Adipose tissue (tissue), 3 donors: ENCODE measurements around the gene FNDC3A. TPM values are rescaled to one million over a fixed set of nuclear protein-coding genes. Genes with fewer than 3 reads are reported as not detected.
A peak's percentile ranks its signal among the peaks of the same experiment; 100 is the strongest.
"Not testable (repeated sequence)": the region's sequence is repeated elsewhere in the genome, so short reads cannot be mapped to it uniquely, and the experiment has no call there.

Experiments used
- H3K27ac ChIP-seq: one replicate; pipeline ENCODE4 v1.5.1; 2013; ENCODE audit warnings: low read depth, low read length
- WGBS, 3 donors: extraction: QIAGEN DNeasy Blood & Tissue Kit; methylation state at CpG; one replicate each; pipeline ENCODE4 v1.1.7; 2013; 5-methylcytosine and 5-hydroxymethylcytosine counted together
- polyA plus RNA-seq, 3 donors: library from polyadenylated mRNA; stranded (reverse); fragments of 200-250 nt; gene quantifications; one replicate each; pipeline ENCODE4 v1.2.3, GENCODE V29; 2013
- donor health status: healthy with polysubstance abuse.
- donor health status: Bipolar disorder and iron deficiency.
- donor health status: healthy.

The FNDC3A gene
- polyA plus RNA-seq, 3 donors = 12.7 to 23.2 (median 20.7) TPM

DNA sequence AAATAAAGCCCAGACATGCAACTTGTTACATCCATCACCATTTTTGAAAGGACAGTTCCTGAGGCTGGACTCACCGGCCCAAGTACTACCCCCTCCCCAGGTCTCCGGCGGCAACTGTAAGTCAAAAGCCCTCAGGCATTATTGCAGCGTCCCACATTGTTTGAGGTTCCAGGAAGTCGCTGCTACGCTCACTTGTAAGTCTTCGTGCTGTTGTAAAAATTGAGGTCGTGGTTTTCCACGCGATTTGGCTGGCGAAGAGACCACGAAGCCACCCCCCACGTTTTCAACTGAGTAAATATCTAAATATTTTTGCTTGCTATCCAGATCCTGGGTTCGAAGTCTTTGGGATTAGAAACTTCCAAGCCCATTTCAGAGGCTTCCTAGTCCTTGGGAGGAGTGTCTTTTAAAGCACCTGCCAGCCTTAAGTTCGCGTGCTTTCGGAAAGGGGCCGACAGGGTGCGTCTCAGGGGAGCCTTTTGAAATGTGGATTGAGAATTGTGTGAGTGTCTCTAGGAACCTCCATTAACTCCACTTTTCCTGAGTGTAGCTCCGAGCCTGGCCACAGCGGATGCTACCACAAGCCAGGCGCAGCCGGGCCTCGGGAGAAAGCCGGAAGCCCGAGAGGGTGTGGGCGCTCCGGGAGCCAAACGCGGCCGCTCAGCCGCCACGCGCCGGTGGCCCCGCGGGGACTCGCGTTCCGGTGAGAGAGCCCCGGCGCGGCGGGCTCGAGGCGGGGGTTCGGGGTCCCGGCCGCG lies 434 bp upstream of the FNDC3A start:
- 0 to 1% (median 1%) methylated on average over 44 to 50 of the region's 50 CpGs for WGBS, 3 donors
- H3K27ac ChIP-seq = peak overlapping the region; percentile 98

DNA sequence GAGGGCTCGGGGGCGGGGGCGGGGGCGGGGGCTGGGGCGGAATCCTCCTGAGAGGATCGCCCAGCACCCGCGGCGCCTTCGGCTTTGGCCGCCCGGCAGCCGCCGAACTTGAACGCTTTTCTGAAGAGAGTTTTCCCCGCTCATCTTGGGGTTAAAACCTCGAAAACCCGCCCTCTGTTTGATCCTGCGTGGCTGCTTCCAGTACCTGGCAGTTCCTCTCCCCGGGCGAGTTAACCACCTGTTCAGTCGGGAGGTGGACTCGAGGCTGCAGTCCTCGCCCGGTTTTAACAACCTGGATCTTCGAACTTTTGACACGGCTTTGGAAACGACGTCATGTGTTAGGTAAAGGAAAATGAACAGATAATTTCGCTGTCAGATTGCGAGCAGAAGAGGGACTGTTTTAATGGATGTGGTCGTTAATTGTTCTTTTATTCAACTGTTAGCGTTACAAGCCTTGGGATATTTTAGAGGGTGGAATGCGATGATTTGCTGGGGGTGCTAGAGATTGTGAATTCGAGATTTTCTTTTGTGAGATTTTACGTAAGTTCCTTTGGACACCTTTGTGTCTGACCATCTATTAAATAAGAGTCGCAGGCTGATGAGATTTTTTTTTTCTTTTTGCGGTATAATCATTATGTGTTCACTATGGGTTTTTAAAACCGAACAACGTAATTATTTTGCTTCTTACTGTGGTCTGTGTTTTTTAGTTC lies 1.0 kb downstream of the FNDC3A start:
- peak overlapping the region; percentile 98 for H3K27ac ChIP-seq
- WGBS, 3 donors = 0 to 1% (median 0%) methylated on average over 33 to 40 of the region's 40 CpGs

DNA sequence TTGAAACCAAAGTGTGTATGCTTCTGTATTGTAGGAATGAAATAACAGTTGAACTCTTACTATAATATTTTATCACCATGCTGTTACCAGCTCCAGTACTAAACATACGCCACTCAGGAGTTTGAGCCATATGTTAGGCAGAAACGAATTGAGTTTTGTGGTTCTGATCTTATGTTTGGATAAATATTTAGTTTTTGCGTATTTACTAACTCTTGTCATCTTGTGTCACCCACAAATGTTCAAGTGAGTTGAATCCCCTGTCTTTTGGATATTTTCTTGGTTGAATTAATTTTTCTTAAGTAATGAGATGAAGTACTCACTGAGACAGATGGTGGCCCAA lies 1.5 kb downstream of the FNDC3A start:
- H3K27ac ChIP-seq = no peak overlapping the region

DNA sequence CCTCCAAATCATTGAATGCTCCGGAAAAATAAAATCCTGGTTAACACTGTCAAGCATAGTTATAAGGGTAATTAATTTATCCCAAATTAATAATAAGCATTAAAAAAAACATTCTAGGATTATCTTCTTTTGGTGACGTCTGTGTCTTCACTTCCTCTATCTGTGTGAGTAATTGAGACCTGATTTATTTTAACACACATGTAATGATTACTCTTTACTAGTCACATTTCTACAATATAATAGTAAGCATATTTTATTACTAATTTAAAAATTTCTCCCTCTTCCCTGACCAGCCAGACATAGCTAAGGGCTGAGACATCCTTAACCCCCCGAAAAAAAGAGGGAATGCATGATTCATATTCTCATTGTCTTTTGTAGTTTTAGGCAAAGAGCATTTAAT lies 2.3 kb downstream of the FNDC3A start:
- 35 to 67% (median 65%) methylated on average over 3 of the region's 3 CpGs for WGBS, 3 donors
- H3K27ac ChIP-seq = no peak overlapping the region

More for the DNA sequence above, 1.5 kb downstream of the FNDC3A start:
- 14 to 21% (median 18%) methylated on average over 3 of the region's 3 CpGs for WGBS, 3 donors

DNA sequence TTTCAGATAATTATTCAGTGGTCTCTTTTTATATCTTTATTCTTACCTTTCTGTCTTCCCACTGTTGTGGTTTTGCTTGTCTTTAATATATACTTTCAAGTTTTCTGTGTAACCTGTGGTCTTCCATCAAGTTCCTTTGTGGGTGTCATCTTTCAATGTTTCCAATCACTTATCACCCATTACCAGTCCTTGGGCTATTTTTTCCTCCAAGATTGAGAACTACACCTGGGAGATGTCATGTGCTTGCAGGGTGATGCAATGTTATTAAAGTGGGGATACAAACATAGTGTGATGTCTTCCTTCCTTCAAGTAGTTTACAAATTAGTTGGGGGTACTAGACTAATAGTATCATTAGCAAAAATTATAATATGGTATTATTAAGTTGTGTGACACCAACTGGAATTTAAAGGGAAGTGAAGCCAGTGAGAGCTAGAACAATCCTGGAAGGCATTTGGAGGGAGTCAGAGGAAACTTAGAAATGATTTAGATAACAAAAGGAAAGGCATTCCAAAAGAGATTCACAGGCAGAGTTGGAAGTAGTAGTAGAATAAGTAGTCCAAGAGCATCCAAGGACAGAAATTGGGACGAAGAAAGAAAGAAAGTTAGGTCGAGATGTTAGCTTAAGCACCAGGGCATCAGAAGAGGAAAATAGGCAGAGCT lies 3.4 kb downstream of the FNDC3A start:
- 56 to 94% (median 88%) methylated on average over 2 of the region's 2 CpGs for WGBS, 3 donors
- H3K27ac ChIP-seq = no peak overlapping the region

DNA sequence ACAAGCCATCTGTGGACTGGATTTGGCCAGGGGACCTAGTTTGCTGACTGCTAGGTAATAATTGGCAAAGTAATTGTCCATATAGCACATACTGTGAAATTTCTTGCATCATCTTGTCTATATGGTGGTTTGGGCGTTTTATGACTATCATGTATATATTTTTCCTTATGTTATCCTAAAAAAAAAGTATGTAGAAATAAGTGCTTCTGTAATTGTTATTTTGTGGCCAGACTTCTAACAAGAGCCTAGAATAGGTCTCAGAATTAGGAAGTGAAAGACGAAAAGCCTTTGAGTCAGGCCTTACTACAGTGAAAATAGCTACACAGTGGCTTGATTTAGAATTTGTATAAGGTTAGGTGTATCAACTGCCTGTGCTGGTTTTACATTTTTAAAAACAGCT lies 4.2 kb downstream of the FNDC3A start:
- 51 to 66% (median 57%) methylated on average over 2 of the region's 2 CpGs for WGBS, 3 donors
- H3K27ac ChIP-seq = no peak overlapping the region

DNA sequence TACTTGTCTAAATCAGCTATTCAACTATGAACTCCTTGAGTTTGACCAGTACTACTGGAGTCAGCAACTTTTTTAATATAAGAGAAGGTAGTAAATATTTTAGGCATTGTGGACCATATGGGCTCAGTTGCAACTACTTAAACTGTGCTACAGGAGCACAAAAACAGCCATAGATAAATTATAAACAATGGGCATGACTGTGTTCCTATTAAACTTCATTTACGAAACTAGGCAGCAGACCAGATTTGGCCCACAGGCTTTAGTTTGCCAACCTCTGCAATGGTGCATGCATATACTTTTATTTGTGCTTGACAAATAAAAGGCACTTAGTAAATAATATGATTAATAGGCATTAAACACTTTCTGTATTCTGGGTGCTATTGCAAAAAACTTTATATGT lies 7.6 kb downstream of the FNDC3A start:
- H3K27ac ChIP-seq = no peak overlapping the region
- WGBS, 3 donors = 38 to 92% (median 91%) methylated on average over 1 of the region's 1 CpG

DNA sequence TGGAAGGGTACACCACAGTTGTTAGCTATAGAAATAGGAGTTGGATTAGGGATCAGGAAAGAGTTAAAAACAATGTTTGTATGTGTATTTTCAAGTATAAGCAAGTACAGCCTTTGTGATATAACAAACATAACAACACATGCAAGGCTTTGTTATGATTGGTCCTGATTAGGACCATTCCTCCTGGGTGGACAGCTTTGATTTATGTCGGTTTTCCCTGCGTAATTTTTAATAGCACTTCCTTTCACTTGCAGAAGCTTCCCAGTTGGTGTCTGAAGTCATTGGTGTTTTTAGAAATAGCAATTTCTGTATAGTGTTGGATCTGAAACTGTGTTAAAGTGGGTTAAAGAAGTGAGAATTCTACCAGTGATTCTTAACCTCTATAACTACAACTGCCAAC lies 10.0 kb downstream of the FNDC3A start:
- WGBS, 3 donors = 48 to 57% (median 54%) methylated on average over 2 of the region's 2 CpGs

DNA sequence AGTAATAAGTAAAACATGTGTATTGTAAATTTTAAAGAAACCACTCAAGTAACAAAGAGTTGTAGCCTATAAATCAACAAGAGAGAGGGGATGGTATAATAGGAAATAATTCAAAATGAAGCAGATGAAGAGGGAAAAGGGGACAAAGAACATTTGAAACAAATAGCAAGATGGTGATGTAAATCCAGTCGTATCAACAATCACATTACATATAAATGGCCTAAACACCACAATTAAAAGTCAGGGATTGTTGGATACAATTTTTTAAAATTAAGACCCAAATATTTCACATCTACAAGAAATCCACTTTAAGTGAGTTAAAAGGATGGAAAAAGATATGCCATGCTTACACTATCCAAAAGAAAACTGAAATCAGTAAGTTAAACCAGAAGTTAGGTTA lies 15.2 kb downstream of the FNDC3A start:
- H3K27ac ChIP-seq = no peak overlapping the region
- 94 to 99% (median 97%) methylated on average over 1 of the region's 1 CpG for whole genome bisulfite sequencing, 3 donors

More for the DNA sequence above, 10.0 kb downstream of the FNDC3A start:
- no peak overlapping the region for H3K27ac ChIP-seq

DNA sequence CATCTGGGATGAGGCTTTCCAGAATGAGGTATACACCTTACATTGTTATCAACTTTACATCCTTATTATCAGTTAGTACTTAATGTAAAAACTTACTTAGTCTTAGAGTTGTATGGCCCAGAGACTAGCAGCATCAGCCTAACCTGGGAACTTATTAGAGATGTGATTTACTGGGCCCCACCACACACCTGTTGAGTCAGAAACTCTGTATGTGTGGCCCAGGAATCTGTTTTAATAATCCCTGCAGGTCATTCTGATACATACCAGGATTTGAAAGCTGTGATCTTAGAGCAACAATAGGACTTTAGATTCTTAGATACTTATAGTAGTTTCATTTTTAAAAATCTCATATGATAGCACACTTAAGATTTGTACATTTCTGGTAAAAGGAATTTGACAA lies 17.4 kb downstream of the FNDC3A start:
- no peak overlapping the region for H3K27ac ChIP-seq

DNA sequence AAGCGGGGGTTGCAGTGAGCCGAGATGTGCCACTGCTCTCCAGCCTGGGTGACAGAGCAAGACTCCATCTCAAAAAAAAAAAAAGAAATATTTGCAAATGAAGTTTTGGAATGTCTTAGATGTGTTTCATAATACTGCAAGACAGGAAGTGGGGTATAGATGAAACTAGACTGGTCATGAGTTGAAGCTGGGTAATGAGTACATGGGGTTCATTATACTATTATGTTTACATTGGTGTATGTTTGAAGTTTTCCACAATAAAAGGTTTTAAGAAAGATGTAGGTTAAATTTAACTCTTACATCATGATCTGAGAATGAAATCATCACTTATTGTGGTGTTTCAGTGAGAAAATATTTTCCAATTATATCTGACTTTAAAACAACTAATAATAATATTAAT lies 19.0 kb downstream of the FNDC3A start:
- 83 to 100% (median 96%) methylated on average over 2 of the region's 2 CpGs for WGBS, 3 donors
- no peak overlapping the region for H3K27ac ChIP-seq

DNA sequence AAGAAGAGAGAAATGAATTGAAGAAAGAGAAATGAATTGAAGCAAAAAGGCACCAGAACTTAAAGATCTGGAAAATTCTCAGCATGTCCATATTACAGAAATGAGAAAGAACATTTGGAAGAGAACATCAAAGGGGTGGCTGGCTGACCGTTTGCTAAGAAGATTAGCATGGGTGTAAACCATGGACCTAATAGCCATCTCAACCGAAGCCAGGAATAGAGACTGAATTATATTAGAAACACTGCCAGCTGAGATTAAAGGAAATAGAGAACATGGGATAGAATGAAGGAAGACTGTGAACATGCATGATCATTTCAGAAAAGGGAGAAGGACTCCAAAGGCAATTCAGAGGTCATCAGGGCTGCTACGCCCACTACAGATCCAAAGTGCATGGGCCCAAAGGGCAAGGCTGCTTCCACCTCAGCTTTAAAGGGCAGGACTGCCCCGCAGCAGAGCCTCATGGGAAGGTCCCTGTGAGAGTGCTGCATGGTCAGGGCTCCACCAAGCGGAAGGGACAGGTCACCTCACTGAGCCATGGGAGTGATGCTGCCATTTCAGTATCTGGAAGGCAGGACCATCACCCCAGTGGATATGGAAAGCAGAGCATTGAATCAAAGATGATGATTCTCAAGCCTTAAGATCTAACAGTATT lies 23.1 kb downstream of the FNDC3A start:
- H3K27ac ChIP-seq = no peak overlapping the region
- WGBS, 3 donors = 49 to 70% (median 52%) methylated on average over 5 of the region's 5 CpGs

DNA sequence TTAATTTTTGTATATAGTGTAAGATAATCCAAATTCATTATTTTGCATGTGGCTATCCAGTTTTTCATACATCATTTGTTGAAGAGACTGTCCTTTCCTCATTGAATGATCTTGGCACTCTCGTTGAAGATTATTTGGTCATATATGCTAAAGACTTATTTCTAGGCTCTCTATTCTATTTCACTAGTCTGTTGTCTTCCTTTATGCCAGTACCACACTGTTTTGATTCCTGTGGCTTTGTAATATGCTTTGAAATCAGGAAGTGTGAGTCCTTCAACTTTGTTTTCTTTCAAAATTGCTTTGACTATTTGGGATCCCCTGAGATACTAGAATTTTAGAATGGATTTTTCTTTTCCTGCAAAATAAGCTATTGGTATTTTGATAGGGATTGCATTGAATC lies 24.5 kb downstream of the FNDC3A start:
- no peak overlapping the region for H3K27ac ChIP-seq
- 98 to 100% (median 100%) methylated on average over 1 of the region's 1 CpG for WGBS, 3 donors

DNA sequence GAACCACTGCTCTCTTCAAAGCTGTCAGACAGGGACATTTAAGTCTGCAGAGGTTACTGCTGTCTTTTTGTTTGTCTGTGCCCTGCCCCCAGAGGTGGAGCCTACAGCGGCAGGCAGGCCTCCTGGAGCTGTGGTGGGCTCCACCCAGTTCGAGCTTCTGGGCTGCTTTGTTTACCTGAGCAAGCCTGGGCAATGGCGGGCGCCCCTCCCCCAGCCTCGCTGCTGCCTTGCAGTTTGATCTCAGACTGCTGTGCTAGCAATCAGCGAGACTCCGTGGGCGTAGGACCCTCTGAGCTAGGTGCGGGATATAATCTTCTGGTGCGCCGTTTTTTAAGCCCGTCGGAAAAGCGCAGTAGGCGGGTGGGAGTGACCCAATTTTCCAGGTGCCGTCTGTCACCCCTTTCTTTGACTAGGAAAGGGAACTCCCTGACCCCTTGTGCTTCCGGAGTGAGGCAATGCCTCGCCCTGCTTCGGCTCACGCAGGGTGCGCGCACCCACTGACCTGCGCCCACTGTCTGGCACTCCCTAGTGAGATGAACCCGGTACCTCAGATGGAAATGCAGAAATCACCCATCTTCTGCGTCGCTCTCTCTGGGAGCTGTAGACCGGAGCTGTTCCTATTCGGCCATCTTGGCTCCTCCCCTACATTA lies 43.4 kb downstream of the FNDC3A start:
- 95 to 97% (median 96%) methylated on average over 24 to 28 of the region's 28 CpGs for WGBS, 3 donors
- not testable (repeated sequence) for H3K27ac ChIP-seq

DNA sequence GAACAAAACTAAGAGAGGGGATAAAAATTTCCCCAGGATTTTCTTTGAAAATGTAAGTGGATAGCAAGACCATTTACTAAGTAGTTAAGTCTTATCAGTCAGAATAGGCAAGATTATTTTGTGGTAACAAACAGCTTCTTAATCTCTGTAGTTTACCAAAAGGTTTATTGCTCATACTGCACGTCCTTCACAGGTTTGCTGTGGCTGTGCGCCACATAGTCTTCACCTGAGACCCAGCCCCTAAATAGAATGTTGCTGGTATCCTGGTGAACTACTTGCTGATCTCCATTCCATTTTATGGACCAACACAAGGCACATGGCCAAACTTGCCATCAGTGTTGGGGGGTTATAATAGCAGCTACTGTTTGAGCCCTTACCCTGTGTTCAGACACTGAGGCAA lies 44.6 kb downstream of the FNDC3A start:
- WGBS, 3 donors = 76 to 98% (median 88%) methylated on average over 2 of the region's 2 CpGs
- H3K27ac ChIP-seq = no peak overlapping the region

DNA sequence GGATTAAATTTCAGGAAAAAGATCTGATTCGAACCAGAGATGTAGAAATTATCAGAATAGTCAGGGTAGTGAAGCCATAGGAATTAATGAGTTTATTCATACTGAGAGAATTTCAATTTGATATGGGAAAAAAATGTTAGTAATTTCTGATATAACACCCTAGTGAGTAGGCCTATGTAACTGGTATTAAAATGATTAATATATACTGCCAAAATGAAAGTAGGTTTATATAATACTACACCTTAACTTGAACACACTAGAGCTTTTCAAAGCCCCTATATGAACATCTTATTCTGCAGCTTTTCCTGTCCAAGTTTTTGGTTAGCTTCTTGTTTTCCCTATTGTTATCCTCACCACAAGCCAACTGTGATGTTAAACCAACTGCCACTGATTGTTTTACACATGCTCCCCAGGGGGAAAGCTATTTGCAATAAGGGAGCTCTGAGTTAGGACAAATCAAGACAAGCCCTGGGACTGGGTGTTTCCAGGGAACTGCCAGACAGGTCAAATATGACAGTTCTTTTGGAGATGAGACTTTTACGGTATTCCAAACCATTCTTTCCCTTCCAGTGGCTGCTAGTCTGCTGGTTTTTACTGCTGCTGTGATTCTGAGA lies 45.3 kb downstream of the FNDC3A start:
- 91 to 98% (median 92%) methylated on average over 2 of the region's 2 CpGs for WGBS, 3 donors
- H3K27ac ChIP-seq = no peak overlapping the region

DNA sequence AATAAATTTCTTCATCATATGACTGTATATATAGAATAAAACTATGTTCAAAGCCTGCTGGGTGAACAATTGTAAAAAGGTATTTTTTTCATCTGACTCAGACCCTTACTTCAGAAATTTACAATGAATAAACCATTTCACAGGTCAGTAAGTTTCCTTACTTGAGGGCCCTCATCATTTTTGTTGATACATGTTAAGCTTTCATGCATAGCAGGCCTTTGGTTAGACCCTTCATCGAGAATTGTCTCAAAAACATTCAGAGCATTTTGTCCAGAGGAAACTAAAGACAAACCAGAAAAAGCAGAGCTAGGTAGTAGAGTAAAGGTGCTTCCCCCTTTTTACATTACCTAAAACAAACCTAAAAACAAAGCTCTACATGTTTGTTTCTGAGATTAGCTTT lies 46.2 kb downstream of the FNDC3A start:
- whole genome bisulfite sequencing, 3 donors = 84 to 99% (median 97%) methylated on average over 1 of the region's 1 CpG
- H3K27ac ChIP-seq = no peak overlapping the region

DNA sequence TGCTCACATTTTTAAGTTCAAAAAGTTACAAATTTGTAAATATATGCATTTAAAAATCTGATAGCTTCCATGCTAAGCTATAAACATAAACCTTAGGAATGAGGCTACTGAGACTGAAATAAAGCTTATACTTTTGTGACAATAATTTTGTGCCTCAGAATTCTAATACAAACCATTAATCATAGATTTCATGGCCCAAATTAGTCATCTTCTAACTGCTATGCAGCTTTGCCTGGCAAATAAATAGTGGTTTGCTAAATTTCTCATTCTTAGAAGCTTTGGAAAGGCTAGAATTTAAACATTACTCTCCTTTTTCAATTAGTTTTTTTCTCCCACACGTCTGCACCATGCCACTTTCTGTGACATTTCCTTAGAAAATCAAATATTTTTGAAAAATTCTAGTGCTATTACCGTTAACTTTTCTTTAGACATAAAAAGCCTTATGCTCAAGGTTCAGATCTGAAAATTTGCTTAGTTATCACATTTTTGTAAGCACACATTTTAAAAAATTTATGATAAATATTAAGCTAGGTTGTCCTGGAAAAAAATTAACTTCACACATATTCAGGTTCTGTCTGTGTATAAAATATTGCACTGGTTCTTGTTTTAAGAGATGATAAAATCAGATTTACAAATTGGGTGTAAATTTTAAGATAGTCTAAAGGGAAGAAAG lies 46.9 kb downstream of the FNDC3A start:
- WGBS, 3 donors = 84 to 95% (median 87%) methylated on average over 2 of the region's 2 CpGs

More for the DNA sequence above, 46.9 kb downstream of the FNDC3A start:
- no peak overlapping the region for H3K27ac ChIP-seq
